RWPE2 (cell line): ENCODE measurements around the gene AQP11.

Source experiments
- ATAC-seq: fragments of 200-7000 bp; cut with Tn5 transposase; 3 replicates; pipeline ENCODE4 v1.9.1; 2021; ENCODE audit warnings: low read depth
- DNase-seq: peaks from one replicate; pipeline ENCODE4 v3.0.0-alpha.2; 2020; ENCODE audit warnings: low spot score
- H3K27ac ChIP-seq: fragments of 450-650 bp; 2 replicates; pipeline ENCODE4 v1.5.1; 2017; ENCODE audit warnings: mild to moderate bottlenecking; ENCODE audit not compliant: poor library complexity, severe bottlenecking
- H3K27me3 ChIP-seq: fragments of 250-450 bp; sonication (Bioruptor Pico); 2 replicates; pipeline ENCODE4 v1.5.1; 2021; ENCODE audit warnings: mild to moderate bottlenecking, moderate library complexity; ENCODE audit not compliant: insufficient read depth, poor library complexity, severe bottlenecking
- H3K36me3 ChIP-seq: fragments of 250-450 bp; sonication (Bioruptor Pico); 2 replicates; pipeline ENCODE4 v1.5.1; 2020; ENCODE audit warnings: low read depth, mild to moderate bottlenecking, moderate library complexity
- H3K4me1 ChIP-seq: fragments of 250-450 bp; sonication (Bioruptor Pico); 2 replicates; pipeline ENCODE4 v1.5.1; 2021; ENCODE audit warnings: mild to moderate bottlenecking, moderate library complexity; ENCODE audit not compliant: insufficient read depth, poor library complexity, severe bottlenecking
- H3K4me3 ChIP-seq: fragments of 250-450 bp; sonication (Bioruptor Pico); 2 replicates; pipeline ENCODE4 v1.5.1; 2021; ENCODE audit warnings: mild to moderate bottlenecking, moderate library complexity; ENCODE audit not compliant: severe bottlenecking
- H3K9me3 ChIP-seq: fragments of 250-450 bp; sonication (Bioruptor Pico); 2 replicates; pipeline ENCODE4 v1.5.1; 2021; ENCODE audit warnings: mild to moderate bottlenecking, moderate library complexity; ENCODE audit not compliant: severe bottlenecking
- CTCF ChIP-seq: fragments of 450-650 bp; IDR thresholded peaks from one replicate; pipeline ENCODE4 v1.5.1; 2017; ENCODE audit warnings: mild to moderate bottlenecking, moderate library complexity; ENCODE audit not compliant: poor library complexity, severe bottlenecking

The AQP11 gene

GRCh38 chr11:77658213-77659013 is 68.7 kb downstream of the AQP11 start:
- Histone ChIP-seq H3K36me3 (no peaks in the 10 kb centered on the region), H3K4me3 (no peak overlapping the region), H3K9me3 (no peaks in the 10 kb centered on the region), H3K4me1 (no peaks in the 10 kb centered on the region), H3K27me3 (no peaks in the 10 kb centered on the region), H3K27ac (no peak overlapping the region)
- DNase-seq (no peak), ATAC-seq (no peak)
- no peak for TF ChIP-seq CTCF
